HG03521 (cell line): ENCODE measurements around the gene DISC1.
"Not testable (repeated sequence)": the region's sequence is repeated elsewhere in the genome, so short reads cannot be mapped to it uniquely, and the experiment has no call there.

Experiments
- ATAC-seq: cut with Tn5 transposase; IDR thresholded peaks from one replicate; pipeline ENCODE4 v1.9.1; 2021; ENCODE audit warnings: mild to moderate bottlenecking, moderate library complexity; ENCODE audit not compliant: unreplicated experiment

The DISC1 gene

DNA sequence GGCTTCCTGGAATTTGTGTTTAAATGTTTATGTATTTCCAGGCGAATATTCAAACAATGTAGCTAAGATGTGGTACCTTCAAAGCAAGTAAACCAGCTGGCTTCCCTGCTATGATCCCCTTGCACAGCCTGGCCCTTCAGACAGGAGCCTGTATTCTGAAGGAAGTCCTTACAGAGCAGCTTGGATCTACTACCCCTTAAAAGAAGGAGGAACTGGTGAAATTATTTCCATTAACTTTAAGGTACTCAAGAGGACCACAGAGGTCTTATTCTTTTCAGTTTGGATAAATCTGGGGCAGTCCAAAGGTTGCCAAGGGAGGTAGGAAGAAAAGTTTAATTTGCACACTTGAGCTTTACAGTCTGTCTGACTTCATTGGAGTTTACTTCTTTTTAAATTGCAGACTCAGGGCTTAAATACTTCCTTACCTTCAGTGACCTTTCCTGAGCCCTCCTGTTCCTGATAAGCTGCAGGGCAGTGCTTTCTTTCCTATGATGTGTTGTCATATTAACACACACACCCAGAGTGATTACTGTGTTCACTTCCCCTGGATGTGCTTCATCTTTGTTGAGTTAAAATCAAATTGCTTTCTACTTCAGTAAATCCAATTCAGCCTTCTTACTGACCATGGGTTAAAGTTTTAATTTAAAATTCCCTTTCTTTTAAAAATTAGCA is 40.5 kb downstream of the DISC1 start:
- ATAC-seq: no peak

GRCh38 chr1:231667896-231668506 is 41.4 kb downstream of the DISC1 start:
- ATAC-seq: no peak

- no peak for ATAC-seq
Measured at GRCh38 chr1:231668826-231669225, 42.2 kb downstream of the DISC1 start.

DNA sequence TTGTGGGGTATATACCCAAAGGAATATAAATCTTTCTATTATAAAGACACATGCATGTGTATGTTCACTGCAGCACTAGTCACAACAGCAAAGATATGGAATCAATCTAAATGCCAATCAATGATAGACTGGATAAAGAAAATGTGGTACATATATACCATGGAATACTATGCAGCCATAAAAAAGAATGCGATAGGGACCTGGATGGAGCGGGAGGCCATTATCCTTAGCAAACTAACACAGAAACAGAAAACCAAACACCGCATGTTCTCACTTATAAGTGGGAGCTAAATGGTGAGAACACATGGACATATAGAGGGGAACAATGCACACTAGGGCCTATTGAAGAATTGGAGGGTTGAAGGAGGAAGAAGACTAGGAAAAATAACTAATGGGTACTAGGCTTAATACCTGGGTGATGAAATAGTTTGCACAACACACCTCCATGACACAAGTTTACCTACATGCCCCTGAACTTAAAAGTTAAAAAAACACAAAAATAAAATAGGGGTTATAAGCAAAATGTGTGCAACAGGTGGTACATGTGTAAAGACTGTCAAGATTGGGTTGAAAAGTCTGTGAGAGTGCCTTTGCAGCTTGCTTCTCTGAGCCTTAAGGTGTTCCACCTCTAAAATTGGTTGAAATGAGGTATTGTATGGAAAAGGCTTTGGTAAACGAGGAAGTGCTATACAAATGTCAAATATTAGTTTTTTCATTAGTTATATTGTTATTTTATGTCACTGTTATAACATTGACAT is 43.5 kb downstream of the DISC1 start:
- ATAC-seq: not testable (repeated sequence)

DNA sequence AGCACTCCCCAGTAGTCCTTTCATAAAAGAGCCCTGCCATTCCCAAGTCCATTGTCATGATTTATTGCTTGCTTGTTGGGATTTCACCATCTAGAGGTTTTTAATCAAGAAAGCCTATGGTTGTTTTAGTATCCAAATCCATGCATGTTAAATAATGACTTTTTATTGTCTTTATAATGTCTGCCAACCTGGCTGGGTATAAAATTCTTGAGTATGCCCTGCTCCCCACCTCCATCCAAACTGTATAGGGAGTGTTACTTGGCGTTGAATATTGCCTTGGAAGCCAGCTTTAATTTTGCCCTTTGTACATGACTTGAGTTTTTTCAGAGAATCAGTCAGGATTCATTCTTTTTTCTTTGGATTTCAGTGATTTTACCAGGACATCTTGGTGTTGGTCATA is 44.2 kb downstream of the DISC1 start:
- no peak for ATAC-seq

- no peak for ATAC-seq
Measured at GRCh38 chr1:231674575-231674974, 48.0 kb downstream of the DISC1 start.

DNA sequence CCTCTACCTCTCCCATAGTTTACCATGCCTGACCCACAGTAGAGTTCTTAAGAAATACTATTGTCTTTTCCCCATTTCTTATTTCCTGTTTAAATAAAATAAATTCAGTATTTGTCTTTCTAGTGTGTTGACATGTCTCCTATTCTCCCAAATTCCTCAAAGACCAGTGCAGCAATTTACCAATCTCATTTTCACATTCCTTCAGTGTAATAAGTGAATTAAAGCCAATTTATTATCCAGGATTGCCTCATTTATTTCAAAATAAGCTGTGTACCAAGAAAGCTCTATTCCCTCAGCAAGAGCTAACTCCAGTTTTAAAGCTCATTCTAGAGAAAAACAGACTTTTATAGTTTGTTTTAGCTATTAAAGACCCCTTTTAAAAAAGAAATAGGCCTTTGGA is 49.9 kb downstream of the DISC1 start:
- no peak for ATAC-seq

GRCh38 chr1:231677442-231677841 is 50.9 kb downstream of the DISC1 start:
- no peak for ATAC-seq

GRCh38 chr1:231678011-231678432 is 51.4 kb downstream of the DISC1 start:
- ATAC-seq: no peak

DNA sequence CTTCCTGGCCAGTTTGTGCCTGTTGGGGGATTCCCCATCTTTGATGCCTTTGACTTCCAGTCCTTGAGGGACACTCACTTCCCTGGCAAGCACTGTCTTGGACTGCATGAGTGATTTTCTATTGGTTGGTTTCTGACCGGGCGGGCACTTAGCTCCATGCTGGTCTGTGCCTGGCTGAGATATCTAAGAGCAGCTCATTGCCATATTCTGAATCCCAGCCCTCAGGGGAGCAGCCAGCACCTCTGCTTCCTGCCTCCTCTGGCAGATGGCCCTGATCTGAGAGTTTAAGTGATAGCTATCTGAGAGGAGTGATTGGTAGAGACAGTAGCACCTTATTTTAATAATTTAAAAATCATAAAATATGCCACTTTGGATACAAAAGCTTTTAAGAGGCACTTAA is 52.5 kb downstream of the DISC1 start:
- no peak for ATAC-seq

DNA sequence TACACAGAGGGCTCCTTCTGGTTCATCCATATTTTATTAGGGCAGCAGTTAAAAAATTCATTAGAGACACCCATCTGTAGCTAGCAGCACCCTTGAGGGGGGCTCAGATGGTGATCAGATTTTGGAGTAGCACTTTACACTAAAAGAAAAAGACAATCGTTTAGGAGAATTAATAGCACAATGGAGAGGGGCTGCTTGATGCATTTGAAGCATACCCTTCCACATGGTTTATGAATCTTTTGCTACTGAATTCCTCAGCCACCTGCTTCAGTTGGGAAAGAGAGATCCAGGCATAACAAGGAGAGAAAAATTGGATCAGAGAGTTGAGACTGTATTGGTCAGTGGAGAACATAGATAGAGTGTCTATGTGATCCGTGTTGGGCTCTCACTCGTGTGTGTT is 54.4 kb downstream of the DISC1 start:
- no peak for ATAC-seq

GRCh38 chr1:231682779-231683178 is 56.2 kb downstream of the DISC1 start:
- no peak for ATAC-seq

GRCh38 chr1:231683439-231684165 is 57.0 kb downstream of the DISC1 start:
- no peak for ATAC-seq

DNA sequence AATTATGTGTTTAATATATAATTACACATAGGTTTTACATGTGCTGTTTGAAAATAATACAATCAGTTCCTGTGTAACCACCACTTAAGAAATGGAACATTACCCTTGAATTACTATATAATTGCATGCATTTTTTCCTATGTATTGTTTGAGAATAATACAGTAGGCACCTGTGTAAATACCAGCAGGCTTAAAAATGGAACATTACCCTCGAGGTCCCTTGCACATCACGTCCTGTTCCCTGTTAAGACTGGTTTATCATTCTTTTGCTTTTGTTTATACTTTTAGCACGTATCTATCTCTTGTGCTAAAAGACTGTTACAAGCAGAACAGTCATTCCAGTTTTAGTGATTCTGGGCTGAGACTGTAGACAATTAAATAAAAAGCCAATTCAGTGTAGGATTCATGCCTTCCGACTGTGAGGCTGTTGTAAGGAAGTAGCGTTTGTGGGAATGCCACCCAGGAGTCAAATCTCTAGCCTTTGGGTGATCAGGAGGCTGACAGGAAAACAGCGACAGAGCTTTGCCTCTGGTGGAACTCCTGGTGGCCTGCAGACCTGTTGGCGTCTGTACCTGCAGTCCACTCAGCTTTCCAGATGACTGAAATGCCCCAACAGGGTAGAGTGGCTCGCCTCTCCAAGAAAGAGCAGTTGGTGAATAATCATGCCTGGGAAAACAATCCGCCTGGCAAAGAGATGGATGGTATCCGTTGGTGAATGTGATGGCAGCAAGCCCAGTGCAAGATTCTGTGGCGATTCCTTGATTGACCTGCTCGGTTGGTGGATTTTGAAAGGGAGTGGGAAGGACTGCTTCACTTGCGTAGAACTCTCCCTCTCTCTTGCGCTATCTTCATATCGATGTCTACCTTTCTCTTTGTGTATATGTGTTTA is 58.0 kb downstream of the DISC1 start:
- no peak for ATAC-seq

DNA sequence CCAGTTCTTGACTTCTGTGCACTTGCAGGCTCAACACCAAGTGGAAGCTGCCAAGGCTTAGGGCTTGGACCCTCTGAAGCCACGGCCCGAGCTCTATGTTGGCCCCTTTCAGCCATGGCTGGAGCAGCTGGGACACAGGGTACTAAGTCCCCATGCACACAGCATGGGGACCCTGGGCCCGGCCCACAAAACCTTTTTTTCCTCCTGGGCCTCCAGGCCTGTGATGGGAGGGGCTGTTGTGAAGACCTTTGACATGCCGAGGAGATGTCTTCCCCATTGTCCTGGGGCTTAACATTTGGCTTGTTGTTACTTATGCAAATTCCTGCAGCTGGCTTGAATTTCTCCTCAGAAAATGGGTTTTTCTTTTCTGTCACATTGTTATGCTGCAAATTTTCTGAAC is 59.8 kb downstream of the DISC1 start:
- ATAC-seq: no peak

DNA sequence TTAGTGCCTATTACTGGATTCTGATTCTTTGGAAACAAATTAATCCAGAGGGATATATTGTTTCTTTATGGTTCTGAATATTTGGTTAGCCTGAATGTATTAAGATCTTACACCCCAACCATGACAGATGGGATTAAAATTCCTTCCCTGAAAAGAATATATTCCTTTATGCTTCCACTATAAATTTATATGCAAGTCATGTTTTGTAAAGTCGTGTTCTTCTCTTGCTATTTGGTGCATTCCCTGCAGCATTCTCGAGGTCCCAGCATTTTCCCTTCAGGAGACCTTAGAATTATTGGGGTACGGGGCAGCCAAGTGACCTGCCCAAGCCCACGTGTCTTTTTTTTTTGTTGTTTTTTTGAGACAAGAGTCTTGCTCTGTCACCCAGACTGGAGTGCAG is 62.4 kb downstream of the DISC1 start:
- ATAC-seq: no peak

DNA sequence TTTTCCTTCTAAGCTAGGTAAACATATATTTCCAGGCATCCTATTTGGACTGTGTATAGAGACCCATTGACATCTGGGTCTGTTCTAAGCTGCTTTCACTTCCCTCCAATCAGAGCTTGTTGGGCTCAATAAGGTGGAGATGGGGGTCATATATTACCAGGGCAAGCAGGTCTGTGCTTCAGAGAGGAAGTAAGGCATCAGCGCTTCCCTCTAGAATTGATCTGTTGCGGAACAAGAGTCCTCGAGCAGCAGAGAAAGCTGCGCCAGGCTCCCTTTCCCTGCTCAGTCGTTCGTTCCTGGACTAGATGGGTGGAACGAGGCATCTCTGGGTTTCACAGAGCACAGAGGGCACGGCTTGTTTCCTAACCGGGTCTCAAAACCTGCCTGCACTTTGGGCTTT is 63.5 kb downstream of the DISC1 start:
- ATAC-seq: no peak

GRCh38 chr1:231691618-231692259 is 65.1 kb downstream of the DISC1 start:
- ATAC-seq: no peak

- ATAC-seq: no peak
Measured at GRCh38 chr1:231693361-231694074, 66.9 kb downstream of the DISC1 start.
